Measurements from ENCODE around the gene OR10H1.

DNA sequence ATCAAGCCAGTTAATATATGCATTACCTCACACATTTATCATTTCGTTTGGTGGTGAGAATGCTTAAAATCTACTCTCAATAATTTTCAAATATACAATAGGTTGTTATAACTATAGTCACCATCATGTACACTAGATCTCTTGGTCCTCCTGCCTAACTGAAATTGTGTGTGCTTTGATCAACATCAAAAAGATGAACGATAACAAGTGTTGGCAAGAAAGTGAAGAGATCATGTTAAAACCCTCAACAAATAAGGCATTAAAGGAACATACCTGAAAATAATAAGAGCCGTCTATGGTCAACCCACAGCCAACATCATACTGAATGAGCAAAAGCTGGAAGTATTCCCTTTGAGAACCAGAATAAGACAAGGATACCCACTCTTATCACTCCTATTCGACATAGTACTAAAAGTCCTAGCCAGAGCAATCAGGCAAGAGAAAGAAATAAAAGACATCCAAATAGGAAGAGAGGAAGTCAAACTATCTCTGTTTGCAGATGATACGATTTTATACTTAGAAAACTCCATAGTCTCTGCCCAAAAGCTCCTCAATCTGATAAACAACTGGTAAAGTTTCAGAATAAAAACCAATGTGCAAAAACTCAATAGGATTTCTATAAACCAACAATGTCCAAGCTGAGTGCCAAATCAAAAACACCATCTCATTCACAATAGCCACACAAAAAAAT, 27.9 kb upstream of the OR10H1 start:
- no peak for TF ChIP-seq EZH2 (IDR thresholded peaks at IDR 0.05; ENCODE audit: borderline replicate concordance, insufficient read depth, low read length, poor library complexity, severe bottlenecking)
- no peak for TF ChIP-seq CTCF (IDR thresholded peaks at IDR 0.05; ENCODE audit: poor library complexity, severe bottlenecking)
- no peak for TF ChIP-seq RAD21 (conservative IDR thresholded peaks at IDR 0.05)
- TF ChIP-seq POLR2AphosphoS5 (IDR thresholded peaks at IDR 0.05): no peak
- no peak for TF ChIP-seq EP300 (conservative IDR thresholded peaks at IDR 0.05; ENCODE audit: poor library complexity, severe bottlenecking)
- TF ChIP-seq TAF1 (IDR thresholded peaks at IDR 0.05; ENCODE audit: low read depth): no peak
- TF ChIP-seq, protein P1, sequence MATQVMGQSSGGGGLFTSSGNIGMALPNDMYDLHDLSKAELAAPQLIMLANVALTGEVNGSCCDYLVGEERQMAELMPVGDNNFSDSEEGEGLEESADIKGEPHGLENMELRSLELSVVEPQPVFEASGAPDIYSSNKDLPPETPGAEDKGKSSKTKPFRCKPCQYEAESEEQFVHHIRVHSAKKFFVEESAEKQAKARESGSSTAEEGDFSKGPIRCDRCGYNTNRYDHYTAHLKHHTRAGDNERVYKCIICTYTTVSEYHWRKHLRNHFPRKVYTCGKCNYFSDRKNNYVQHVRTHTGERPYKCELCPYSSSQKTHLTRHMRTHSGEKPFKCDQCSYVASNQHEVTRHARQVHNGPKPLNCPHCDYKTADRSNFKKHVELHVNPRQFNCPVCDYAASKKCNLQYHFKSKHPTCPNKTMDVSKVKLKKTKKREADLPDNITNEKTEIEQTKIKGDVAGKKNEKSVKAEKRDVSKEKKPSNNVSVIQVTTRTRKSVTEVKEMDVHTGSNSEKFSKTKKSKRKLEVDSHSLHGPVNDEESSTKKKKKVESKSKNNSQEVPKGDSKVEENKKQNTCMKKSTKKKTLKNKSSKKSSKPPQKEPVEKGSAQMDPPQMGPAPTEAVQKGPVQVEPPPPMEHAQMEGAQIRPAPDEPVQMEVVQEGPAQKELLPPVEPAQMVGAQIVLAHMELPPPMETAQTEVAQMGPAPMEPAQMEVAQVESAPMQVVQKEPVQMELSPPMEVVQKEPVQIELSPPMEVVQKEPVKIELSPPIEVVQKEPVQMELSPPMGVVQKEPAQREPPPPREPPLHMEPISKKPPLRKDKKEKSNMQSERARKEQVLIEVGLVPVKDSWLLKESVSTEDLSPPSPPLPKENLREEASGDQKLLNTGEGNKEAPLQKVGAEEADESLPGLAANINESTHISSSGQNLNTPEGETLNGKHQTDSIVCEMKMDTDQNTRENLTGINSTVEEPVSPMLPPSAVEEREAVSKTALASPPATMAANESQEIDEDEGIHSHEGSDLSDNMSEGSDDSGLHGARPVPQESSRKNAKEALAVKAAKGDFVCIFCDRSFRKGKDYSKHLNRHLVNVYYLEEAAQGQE (IDR thresholded peaks at IDR 0.05; ENCODE audit: borderline replicate concordance): no peak
- TF ChIP-seq SMC3 (conservative IDR thresholded peaks at IDR 0.05; ENCODE audit: poor library complexity): no peak
- TF ChIP-seq MXI1 (conservative IDR thresholded peaks at IDR 0.05; ENCODE audit: poor library complexity, severe bottlenecking): no peak
